NT2/D1 (cell line): Measurements from ENCODE around the gene GSE1.

ENCODE experiments used
- SUZ12 ChIP-seq: IDR thresholded peaks from 2 replicates; pipeline ENCODE4 v1.6.1; 2011; ENCODE audit not compliant: insufficient read length, insufficient read depth; ENCODE audit errors: extremely low read depth
- YY1 ChIP-seq: IDR thresholded peaks from 2 replicates; pipeline ENCODE4 v1.6.1; 2011; ENCODE audit not compliant: insufficient read length, insufficient read depth
- ZNF274 ChIP-seq: IDR thresholded peaks from 2 replicates; pipeline ENCODE4 v1.6.1; 2011; ENCODE audit warnings: mild to moderate bottlenecking, low read depth, low read length

DNA sequence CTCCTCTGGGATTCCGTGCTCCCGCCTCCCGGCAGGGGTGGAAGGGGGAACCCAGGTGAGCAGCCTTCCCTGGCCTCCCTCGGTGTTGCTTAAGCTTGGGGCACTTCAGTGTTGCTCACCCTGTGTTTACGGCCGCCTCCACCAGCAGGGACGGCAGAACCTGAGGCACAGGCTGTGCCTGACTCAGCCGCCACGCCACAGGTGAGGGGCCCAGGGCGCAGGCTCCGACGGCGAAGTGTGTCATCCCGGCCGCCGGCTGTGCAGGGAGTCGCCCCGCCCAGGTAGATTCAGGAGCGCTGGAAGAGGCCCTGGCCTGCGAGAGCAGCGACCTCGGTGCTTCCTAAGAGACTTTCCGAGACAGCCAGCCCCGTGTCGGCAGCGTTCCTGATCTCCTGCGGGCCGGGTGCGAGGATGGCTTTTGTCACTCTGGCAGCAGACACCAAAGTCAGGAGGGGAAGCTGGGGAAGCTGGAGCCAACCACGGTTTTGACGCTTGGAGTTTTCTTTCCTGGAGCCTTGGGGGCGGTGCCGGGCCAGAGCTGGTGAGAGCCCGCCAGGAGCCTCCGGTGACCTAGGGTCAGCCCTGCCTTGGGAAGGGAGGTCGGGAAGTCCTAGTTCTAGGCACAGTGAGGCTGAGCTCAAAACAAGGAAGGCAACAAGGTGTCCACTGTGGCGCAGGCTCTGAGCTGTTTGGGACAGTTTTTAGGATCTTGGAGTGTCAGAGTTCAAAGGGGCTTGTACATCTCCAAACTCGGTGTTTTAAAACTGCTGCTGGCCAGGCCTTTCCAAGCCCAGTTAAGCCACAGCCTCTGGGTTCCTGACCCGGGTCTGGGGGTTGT is 2.1 kb downstream of the GSE1 start:
- TF ChIP-seq YY1 (no peak), ZNF274 (no peak), SUZ12 (no peak)
